Coronary artery (tissue), 2 donors: ENCODE measurements around the gene PTPRM.
A peak's percentile ranks its signal among the peaks of the same experiment; 100 is the strongest.

Experiments used
- DNase-seq: peaks from one replicate; pipeline ENCODE4 v3.0.0-alpha.2; 2017; ENCODE audit warnings: low spot score
- H3K27ac ChIP-seq, 2 donors: fragments of 200-600 bp; sonication (generic); one replicate each; pipeline ENCODE4 v1.5.1; 2016 to 2019
- H3K4me3 ChIP-seq: fragments of 200-600 bp; sonication (generic); 2 replicates; pipeline ENCODE4 v1.5.1; 2016; ENCODE audit warnings: mild to moderate bottlenecking, moderate library complexity
- CTCF ChIP-seq: fragments of 200-600 bp; sonication (generic); IDR thresholded peaks from one replicate; pipeline ENCODE4 v1.5.1; 2019; ENCODE audit warnings: antibody characterized with exemption

PTPRM gene

GRCh38 chr18:7940971-7941370 lies 373.9 kb downstream of the PTPRM start:
- H3K4me3 ChIP-seq, result no peak overlapping the region
- no peak for DNase-seq
- no peak for TF ChIP-seq CTCF
- H3K27ac ChIP-seq, result no peak overlapping the region

GRCh38 chr18:7941533-7941932 lies 374.4 kb downstream of the PTPRM start:
- no peak for TF ChIP-seq CTCF
- Histone ChIP-seq H3K4me3 (no peak overlapping the region), H3K27ac (no peak overlapping the region)
- no peak for DNase-seq

- no peak for DNase-seq
- TF ChIP-seq CTCF, result no peak
- Histone ChIP-seq H3K27ac (no peak overlapping the region), H3K4me3 (no peak overlapping the region)
Measured at GRCh38 chr18:7945882-7946281, 378.8 kb downstream of the PTPRM start.

GRCh38 chr18:7946734-7947377 lies 379.7 kb downstream of the PTPRM start:
- Histone ChIP-seq H3K27ac (peak overlapping the region in 1 of 2 donors; percentile 19), H3K4me3 (peak overlapping the region; percentile 41)
- DNase-seq, result no peak
- TF ChIP-seq CTCF, result no peak

- no peak for TF ChIP-seq CTCF
- H3K27ac ChIP-seq, result no peak overlapping the region
- no peak for DNase-seq
- no peak overlapping the region for H3K4me3 ChIP-seq
Measured at GRCh38 chr18:7950380-7951136, 383.4 kb downstream of the PTPRM start.

GRCh38 chr18:7953095-7953958 lies 386.2 kb downstream of the PTPRM start:
- TF ChIP-seq CTCF, result no peak
- no peak for DNase-seq
- Histone ChIP-seq H3K27ac (no peak overlapping the region), H3K4me3 (no peak overlapping the region)
